Fibroblast of villous mesenchyme (primary cell): ENCODE measurements around the gene E4F1. TPM values are rescaled to one million over a fixed set of nuclear protein-coding genes. Genes with fewer than 3 reads are reported as not detected.
"Not testable (repeated sequence)": the region's sequence is repeated elsewhere in the genome, so short reads cannot be mapped to it uniquely, and the experiment has no call there.

ENCODE experiments used
- DNase-seq: peaks from one replicate; pipeline ENCODE4 v3.0.0-alpha.2; 2010; ENCODE audit warnings: low read depth
- H3K4me3 ChIP-seq: 2 replicates; pipeline ENCODE4 v1.5.1; 2011; ENCODE audit warnings: low read depth, mild to moderate bottlenecking, low read length
- total RNA-seq: library from RNA; depleted of rRNA; stranded (reverse); fragments of >200 nt; gene quantifications from 2 replicates; pipeline ENCODE4 v1.2.3, GENCODE V29; 2012
- TF ChIP-seq, protein P1 (sequence below): IDR thresholded peaks from 2 replicates; pipeline ENCODE4 v1.5.1; 2012; ENCODE audit warnings: low read depth, mild to moderate bottlenecking, low read length; ENCODE audit not compliant: insufficient read depth

Gene E4F1
- total RNA-seq, 1 donor: 25.9 TPM

- no peak overlapping the region for H3K4me3 ChIP-seq
- no peak for DNase-seq
- TF ChIP-seq, protein P1, sequence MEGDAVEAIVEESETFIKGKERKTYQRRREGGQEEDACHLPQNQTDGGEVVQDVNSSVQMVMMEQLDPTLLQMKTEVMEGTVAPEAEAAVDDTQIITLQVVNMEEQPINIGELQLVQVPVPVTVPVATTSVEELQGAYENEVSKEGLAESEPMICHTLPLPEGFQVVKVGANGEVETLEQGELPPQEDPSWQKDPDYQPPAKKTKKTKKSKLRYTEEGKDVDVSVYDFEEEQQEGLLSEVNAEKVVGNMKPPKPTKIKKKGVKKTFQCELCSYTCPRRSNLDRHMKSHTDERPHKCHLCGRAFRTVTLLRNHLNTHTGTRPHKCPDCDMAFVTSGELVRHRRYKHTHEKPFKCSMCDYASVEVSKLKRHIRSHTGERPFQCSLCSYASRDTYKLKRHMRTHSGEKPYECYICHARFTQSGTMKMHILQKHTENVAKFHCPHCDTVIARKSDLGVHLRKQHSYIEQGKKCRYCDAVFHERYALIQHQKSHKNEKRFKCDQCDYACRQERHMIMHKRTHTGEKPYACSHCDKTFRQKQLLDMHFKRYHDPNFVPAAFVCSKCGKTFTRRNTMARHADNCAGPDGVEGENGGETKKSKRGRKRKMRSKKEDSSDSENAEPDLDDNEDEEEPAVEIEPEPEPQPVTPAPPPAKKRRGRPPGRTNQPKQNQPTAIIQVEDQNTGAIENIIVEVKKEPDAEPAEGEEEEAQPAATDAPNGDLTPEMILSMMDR: no peak
These were observed 23.7 kb upstream of the E4F1 start for GRCh38 chr16:2199621-2200139.

- no peak for DNase-seq
- TF ChIP-seq, protein P1: no peak
- H3K4me3 ChIP-seq: no peak overlapping the region
These were observed 23.1 kb upstream of the E4F1 start for GRCh38 chr16:2200313-2200712.

GRCh38 chr16:2203119-2203688, 20.2 kb upstream of the E4F1 start:
- H3K4me3 ChIP-seq, DNase-seq: not testable (repeated sequence)

DNA sequence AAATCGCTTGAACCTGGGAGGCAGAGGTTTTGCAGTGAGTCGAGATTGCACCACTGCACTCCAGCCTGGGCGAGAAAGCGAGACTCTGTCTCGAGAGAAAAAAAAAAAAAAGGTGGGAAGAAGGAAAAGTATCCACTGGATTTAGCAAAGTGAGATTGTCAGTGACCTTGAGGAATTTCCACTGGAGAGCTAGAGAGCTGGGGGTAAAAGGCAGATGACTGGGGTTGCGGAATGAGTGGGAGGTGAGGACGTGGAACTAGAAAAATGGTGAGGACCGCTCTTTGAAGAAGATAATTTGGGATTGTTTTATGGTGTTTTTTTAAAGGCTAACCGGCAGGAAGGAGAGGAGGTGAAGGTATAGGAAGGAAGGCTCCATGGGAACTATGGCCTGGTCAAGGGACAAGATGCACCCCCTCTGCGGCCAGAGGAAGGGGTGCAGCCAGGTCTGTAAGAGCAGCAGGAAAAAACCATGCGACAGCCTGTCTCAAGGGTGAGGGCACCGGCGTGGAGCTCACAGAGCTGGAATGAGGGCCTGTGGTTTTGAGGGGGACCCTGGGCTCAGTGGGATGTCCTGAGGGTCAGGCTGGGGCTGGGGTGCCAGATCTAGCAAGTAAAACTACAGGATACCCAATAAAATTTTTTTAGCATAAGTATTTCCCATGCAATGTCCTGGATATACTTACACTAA, 18.8 kb upstream of the E4F1 start:
- no peak for DNase-seq
- TF ChIP-seq, protein P1: no peak
- H3K4me3 ChIP-seq: peak overlapping the region; percentile 92

DNA sequence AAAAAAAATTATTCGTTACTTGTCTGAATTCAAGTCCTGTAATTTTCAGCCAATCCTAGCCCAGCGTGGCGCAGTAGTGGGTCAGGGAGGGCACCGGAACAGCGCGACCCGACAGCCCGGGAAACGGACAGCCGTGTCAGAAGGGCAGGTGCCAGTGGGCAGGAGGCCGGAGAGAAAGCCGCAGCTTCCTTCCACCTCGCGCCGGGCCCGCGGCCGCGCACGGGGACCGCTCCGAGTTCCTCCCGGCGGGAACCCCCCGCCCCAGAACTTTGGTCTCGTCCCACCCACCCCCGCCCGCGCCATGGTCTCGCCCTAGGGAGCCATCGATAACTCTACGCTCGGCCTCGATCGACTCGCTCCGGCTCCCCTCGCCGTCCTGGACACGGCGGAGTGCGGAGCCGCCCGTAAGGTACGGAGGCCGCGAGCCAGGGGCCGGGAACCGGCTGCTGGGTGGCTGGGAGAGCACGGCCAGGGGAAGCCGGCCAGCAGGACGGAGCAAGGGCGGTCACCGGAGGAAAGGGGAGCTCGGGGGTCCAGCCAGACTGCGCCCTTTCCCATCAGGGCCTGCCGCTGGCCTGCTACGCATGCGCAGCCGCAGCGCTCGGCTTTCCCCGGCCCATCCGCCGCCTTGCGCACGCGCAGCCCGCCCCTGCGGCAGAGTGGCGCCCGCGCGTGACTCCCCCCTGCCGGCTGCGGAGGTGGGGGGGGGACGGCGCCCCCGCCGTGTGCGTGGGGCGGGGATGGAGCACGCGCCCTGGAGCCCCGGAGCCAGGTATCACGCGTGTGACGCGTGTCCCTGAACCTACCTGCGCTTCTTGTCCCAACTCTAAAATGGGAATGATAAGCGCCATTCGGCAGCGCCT, 18.1 kb upstream of the E4F1 start, which contains the start of gene MLST8:
Gene MLST8, plus strand, starts transcription at position 351 of the 863 bp plus-strand sequence. CDS start 632 bp downstream, outside the sequence.
- TF ChIP-seq, protein P1: no peak
- DNase-seq: peak; percentile 90
- peak within 1 kb of the TSS; percentile 92 for H3K4me3 ChIP-seq

DNA sequence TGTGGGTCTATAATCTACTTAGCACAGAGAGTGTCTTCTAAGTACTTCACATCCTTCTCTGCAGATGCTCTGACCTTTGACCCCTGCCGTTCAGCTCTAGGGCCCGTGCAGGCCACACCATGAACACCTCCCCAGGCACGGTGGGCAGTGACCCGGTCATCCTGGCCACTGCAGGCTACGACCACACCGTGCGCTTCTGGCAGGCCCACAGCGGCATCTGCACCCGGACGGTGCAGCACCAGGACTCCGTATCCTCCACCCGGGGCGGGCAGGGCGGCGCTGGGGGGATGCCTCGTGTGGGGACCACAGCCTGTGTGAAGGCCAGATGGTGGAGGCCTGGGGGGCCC, 17.5 kb upstream of the E4F1 start:
- H3K4me3 ChIP-seq: peak overlapping the region; percentile 92
- no peak for DNase-seq
- TF ChIP-seq, protein P1: no peak

DNA sequence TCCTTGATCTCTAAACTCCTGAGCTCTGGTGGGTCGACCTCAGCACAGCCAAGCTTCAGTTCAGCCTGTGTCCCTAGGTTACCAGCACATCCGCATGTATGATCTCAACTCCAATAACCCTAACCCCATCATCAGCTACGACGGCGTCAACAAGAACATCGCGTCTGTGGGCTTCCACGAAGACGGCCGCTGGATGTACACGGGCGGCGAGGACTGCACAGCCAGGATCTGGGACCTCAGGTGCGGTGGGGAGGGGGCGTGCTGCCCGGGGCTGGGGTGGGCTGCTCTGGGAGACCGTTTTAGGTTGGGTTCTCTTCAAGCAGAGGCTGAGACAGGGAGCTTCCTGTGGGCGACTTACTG, 17.0 kb upstream of the E4F1 start:
- TF ChIP-seq, protein P1: no peak
- DNase-seq: no peak
- H3K4me3 ChIP-seq: peak overlapping the region; percentile 92
